Activated CD4-positive, CD25-positive, alpha-beta regulatory T cell (primary cell): Measurements from ENCODE around the gene REXO5.

Experiments
- DNase-seq, 4 experiments: peaks; one replicate each; lab custom pipeline; 2025; lab: John Stamatoyannopoulos, UW

Gene REXO5

GRCh38 chr16:20871941-20872815, 65.9 kb downstream of the REXO5 start:
- DNase-seq, result no peak

- no peak for DNase-seq
Observed at GRCh38 chr16:20873331-20873730, 67.0 kb downstream of the REXO5 start.

GRCh38 chr16:20874088-20874581, 67.8 kb downstream of the REXO5 start:
- DNase-seq, result no peak

GRCh38 chr16:20875355-20875650, 69.0 kb downstream of the REXO5 start:
- no peak for DNase-seq

GRCh38 chr16:20878682-20879147, 72.4 kb downstream of the REXO5 start:
- no peak for DNase-seq

- DNase-seq, result no peak
Observed at GRCh38 chr16:20879175-20880040, 73.1 kb downstream of the REXO5 start.

- DNase-seq, result no peak
Observed at GRCh38 chr16:20880867-20881502, 74.7 kb downstream of the REXO5 start.

- DNase-seq, result no peak
Observed at GRCh38 chr16:20881503-20881878, 75.2 kb downstream of the REXO5 start.

- DNase-seq, result no peak
Observed at GRCh38 chr16:20883554-20884239, 77.4 kb downstream of the REXO5 start.

GRCh38 chr16:20884240-20884556, 77.9 kb downstream of the REXO5 start:
- DNase-seq, result no peak

- DNase-seq, result no peak
Observed at GRCh38 chr16:20886320-20886719, 80.0 kb downstream of the REXO5 start.

- no peak for DNase-seq
Observed at GRCh38 chr16:20887207-20887606, 80.9 kb downstream of the REXO5 start.

GRCh38 chr16:20889625-20890275, 83.4 kb downstream of the REXO5 start:
- no peak for DNase-seq

GRCh38 chr16:20894388-20894787, 88.1 kb downstream of the REXO5 start:
- no peak for DNase-seq

GRCh38 chr16:20897253-20897897, 91.0 kb downstream of the REXO5 start:
- DNase-seq, result no peak

- no peak for DNase-seq
Observed at GRCh38 chr16:20897922-20898321, 91.6 kb downstream of the REXO5 start.

- no peak for DNase-seq
Observed at GRCh38 chr16:20899071-20899470, 92.7 kb downstream of the REXO5 start.
